WTC11 (cell line): ENCODE measurements around the gene OSBPL10. TPM values are rescaled to one million over a fixed set of nuclear protein-coding genes. Genes with fewer than 3 reads are reported as not detected.

Source experiments
- ATAC-seq: fragments of 200-7000 bp; cut with Tn5 transposase; 2 replicates; pipeline ENCODE4 v1.10.0; 2021; ENCODE audit warnings: mild to moderate bottlenecking, moderate library complexity
- CTCF ChIA-PET: fragments of 300-600 bp; sonication (Branson Sonifier 250); formaldehyde crosslinking; loops from one replicate; lab custom pipeline; 2021; ENCODE audit warnings: antibody characterized with exemption; lab: Charles Lee
- POLR2A ChIA-PET: fragments of 350-600 bp; sonication (Branson Sonifier 250); formaldehyde crosslinking; loops from one replicate; lab custom pipeline; 2021; ENCODE audit warnings: antibody characterized with exemption; lab: Charles Lee
- DNase-seq: peaks from one replicate; pipeline ENCODE4 v3.0.0; 2021; ENCODE audit warnings: low spot score
- H3K27ac Mint-ChIP-seq: 2 replicates; pipeline ENCODE4 v1.8.0; 2021; ENCODE audit warnings: mixed read lengths
- H3K27me3 Mint-ChIP-seq: 2 replicates; pipeline ENCODE4 v1.8.0; 2021; ENCODE audit warnings: low read depth, mild to moderate bottlenecking, moderate library complexity, mixed read lengths
- H3K36me3 Mint-ChIP-seq: 2 replicates; pipeline ENCODE4 v1.8.0; 2021; ENCODE audit warnings: mixed read lengths
- H3K4me1 Mint-ChIP-seq: 2 replicates; pipeline ENCODE4 v1.8.0; 2022; ENCODE audit warnings: mixed read lengths
- H3K4me3 Mint-ChIP-seq: 2 replicates; pipeline ENCODE4 v1.8.0; 2021; ENCODE audit warnings: mild to moderate bottlenecking, moderate library complexity, mixed read lengths
- H3K9me3 Mint-ChIP-seq: 2 replicates; pipeline ENCODE4 v1.8.0; 2021; ENCODE audit warnings: mixed read lengths
- AFF4 ChIP-seq: sonication (generic); formaldehyde crosslinking; IDR thresholded peaks from 2 replicates; pipeline ENCODE4 v1.8.1; 2023; ENCODE audit warnings: mild to moderate bottlenecking, missing genetic modification reagents, borderline replicate concordance
- CREB1 ChIP-seq: sonication (generic); formaldehyde crosslinking; IDR thresholded peaks from 2 replicates; pipeline ENCODE4 v1.8.0; 2023; ENCODE audit warnings: mild to moderate bottlenecking, missing genetic modification reagents
- ELF4 ChIP-seq: sonication (generic); formaldehyde crosslinking; IDR thresholded peaks from 2 replicates; pipeline ENCODE4 v1.8.1; 2022; ENCODE audit warnings: low read depth, mild to moderate bottlenecking, moderate library complexity, missing genetic modification reagents
- ETV6 ChIP-seq: sonication (generic); formaldehyde crosslinking; IDR thresholded peaks from 2 replicates; pipeline ENCODE4 v1.8.1; 2022; ENCODE audit warnings: mild to moderate bottlenecking, missing genetic modification reagents
- FOXK1 ChIP-seq: sonication (generic); formaldehyde crosslinking; IDR thresholded peaks from 2 replicates; pipeline ENCODE4 v1.8.0; 2022; ENCODE audit warnings: mild to moderate bottlenecking, moderate library complexity, missing genetic modification reagents
- HMGA2 ChIP-seq: fragments of 250-450 bp; sonication (Bioruptor Pico); IDR thresholded peaks from 2 replicates; pipeline ENCODE4 v1.4.0; 2021; ENCODE audit warnings: mild to moderate bottlenecking, moderate library complexity
- IRF1 ChIP-seq: sonication (generic); formaldehyde crosslinking; IDR thresholded peaks from 2 replicates; pipeline ENCODE4 v1.8.0; 2023; ENCODE audit warnings: missing genetic modification reagents
- IRF2 ChIP-seq: sonication (generic); formaldehyde crosslinking; IDR thresholded peaks from 2 replicates; pipeline ENCODE4 v1.8.0; 2022; ENCODE audit warnings: low read depth, missing genetic modification reagents, borderline replicate concordance
- MAX ChIP-seq: sonication (generic); formaldehyde crosslinking; IDR thresholded peaks from 2 replicates; pipeline ENCODE4 v1.8.0; 2022; ENCODE audit warnings: mild to moderate bottlenecking, missing genetic modification reagents
- MLX ChIP-seq: sonication (generic); formaldehyde crosslinking; IDR thresholded peaks from 2 replicates; pipeline ENCODE4 v1.8.1; 2023; ENCODE audit warnings: mild to moderate bottlenecking, missing genetic modification reagents, moderate library complexity
- NFATC4 ChIP-seq: fragments of 250-450 bp; sonication (Bioruptor Pico); IDR thresholded peaks from 2 replicates; pipeline ENCODE4 v1.9.0; 2021; ENCODE audit warnings: mild to moderate bottlenecking
- NFE2L1 ChIP-seq: sonication (generic); formaldehyde crosslinking; IDR thresholded peaks from 2 replicates; pipeline ENCODE4 v1.8.1; 2023; ENCODE audit warnings: missing genetic modification reagents
- NFYB ChIP-seq: sonication (generic); formaldehyde crosslinking; conservative IDR thresholded peaks from 2 replicates; pipeline ENCODE4 v1.8.0; 2022; ENCODE audit warnings: low read depth, missing genetic modification reagents
- OVOL2 ChIP-seq: fragments of 250-450 bp; sonication (Bioruptor Pico); IDR thresholded peaks from 2 replicates; pipeline ENCODE4 v1.9.0; 2021; ENCODE audit warnings: mild to moderate bottlenecking, borderline replicate concordance
- PREB ChIP-seq: sonication (generic); formaldehyde crosslinking; IDR thresholded peaks from 2 replicates; pipeline ENCODE4 v1.8.1; 2022; ENCODE audit warnings: mild to moderate bottlenecking, missing genetic modification reagents, moderate library complexity, borderline replicate concordance
- RELA ChIP-seq: sonication (generic); formaldehyde crosslinking; IDR thresholded peaks from 2 replicates; pipeline ENCODE4 v1.8.1; 2022; ENCODE audit warnings: missing genetic modification reagents, mild to moderate bottlenecking, borderline replicate concordance
- RORB ChIP-seq: fragments of 250-450 bp; sonication (Bioruptor Pico); IDR thresholded peaks from 2 replicates; pipeline ENCODE4 v1.9.0; 2021; ENCODE audit warnings: mild to moderate bottlenecking
- SMAD3 ChIP-seq: sonication (generic); formaldehyde crosslinking; IDR thresholded peaks from 2 replicates; pipeline ENCODE4 v1.8.0; 2022; ENCODE audit warnings: missing genetic modification reagents, mild to moderate bottlenecking, borderline replicate concordance
- ZNF219 ChIP-seq: sonication (generic); formaldehyde crosslinking; IDR thresholded peaks from 2 replicates; pipeline ENCODE4 v1.8.0; 2023; ENCODE audit warnings: missing genetic modification reagents, mild to moderate bottlenecking, borderline replicate concordance
- total RNA-seq: library from RNA; stranded (reverse); gene quantifications from 3 replicates; pipeline ENCODE4 v1.2.3, GENCODE V29; 2021
- TF ChIP-seq, protein P1 (sequence below): sonication (generic); formaldehyde crosslinking; IDR thresholded peaks from 2 replicates; pipeline ENCODE4 v1.8.1; 2023; ENCODE audit warnings: mild to moderate bottlenecking, missing genetic modification reagents

OSBPL10 gene
- total RNA-seq, 1 experiment from 2014 or later = 84.1 TPM

DNA sequence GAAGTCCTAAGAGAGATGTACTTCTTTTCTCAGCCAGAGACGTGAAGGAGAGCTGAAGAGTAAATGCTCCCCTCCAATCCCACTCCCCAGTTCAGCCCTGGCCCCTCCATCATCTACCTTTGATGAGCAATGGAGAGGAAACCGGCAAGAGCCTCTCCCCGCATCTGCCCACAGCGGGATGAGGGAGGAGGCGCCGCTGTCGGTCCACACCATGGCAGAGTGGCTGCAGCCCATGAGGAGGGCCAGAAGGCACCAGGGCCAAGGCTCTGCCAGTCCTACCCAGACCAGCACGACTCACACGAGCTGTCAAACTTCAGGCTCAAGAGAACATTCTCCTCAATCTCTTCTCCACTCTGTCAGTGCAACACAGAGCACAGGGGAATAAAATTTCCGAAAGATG is 129.8 kb downstream of the OSBPL10 start (continued):
- TF ChIP-seq, protein P1, sequence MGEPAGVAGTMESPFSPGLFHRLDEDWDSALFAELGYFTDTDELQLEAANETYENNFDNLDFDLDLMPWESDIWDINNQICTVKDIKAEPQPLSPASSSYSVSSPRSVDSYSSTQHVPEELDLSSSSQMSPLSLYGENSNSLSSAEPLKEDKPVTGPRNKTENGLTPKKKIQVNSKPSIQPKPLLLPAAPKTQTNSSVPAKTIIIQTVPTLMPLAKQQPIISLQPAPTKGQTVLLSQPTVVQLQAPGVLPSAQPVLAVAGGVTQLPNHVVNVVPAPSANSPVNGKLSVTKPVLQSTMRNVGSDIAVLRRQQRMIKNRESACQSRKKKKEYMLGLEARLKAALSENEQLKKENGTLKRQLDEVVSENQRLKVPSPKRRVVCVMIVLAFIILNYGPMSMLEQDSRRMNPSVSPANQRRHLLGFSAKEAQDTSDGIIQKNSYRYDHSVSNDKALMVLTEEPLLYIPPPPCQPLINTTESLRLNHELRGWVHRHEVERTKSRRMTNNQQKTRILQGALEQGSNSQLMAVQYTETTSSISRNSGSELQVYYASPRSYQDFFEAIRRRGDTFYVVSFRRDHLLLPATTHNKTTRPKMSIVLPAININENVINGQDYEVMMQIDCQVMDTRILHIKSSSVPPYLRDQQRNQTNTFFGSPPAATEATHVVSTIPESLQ (CRISPR knock-in tag) = no peak
- TF ChIP-seq, all 79 proteins: peak for 0

GRCh38 chr3:31848911-31849310 is 132.2 kb downstream of the OSBPL10 start:
- no peak for TF ChIP-seq RORB (CRISPR knock-in tag)
- TF ChIP-seq ZNF219 = no peak
- TF ChIP-seq ETV6 (CRISPR knock-in tag) = no peak
- no peak for TF ChIP-seq IRF1 (CRISPR knock-in tag)
- no peak for TF ChIP-seq NFYB (CRISPR knock-in tag)
- TF ChIP-seq CREB1 (CRISPR knock-in tag) = no peak
- no peak for TF ChIP-seq RELA (CRISPR knock-in tag)
- no peak for TF ChIP-seq NFATC4 (CRISPR knock-in tag)
- TF ChIP-seq FOXK1 (CRISPR knock-in tag) = no peak
- no peak for TF ChIP-seq IRF2 (CRISPR knock-in tag)
- TF ChIP-seq AFF4 (CRISPR knock-in tag) = no peak
- no peak for TF ChIP-seq MLX
- no peak for TF ChIP-seq SMAD3 (CRISPR knock-in tag)
- TF ChIP-seq HMGA2 (CRISPR knock-in tag) = no peak
- no peak for TF ChIP-seq OVOL2 (CRISPR knock-in tag)
- no peak for TF ChIP-seq ELF4 (CRISPR knock-in tag)
- TF ChIP-seq NFE2L1 = no peak
- no peak for TF ChIP-seq PREB
- TF ChIP-seq MAX = no peak
- peaks cover 10% of the 10 kb centered on the region for H3K36me3 Mint-ChIP-seq
- H3K9me3 Mint-ChIP-seq = no peaks in the 10 kb centered on the region
- H3K27ac Mint-ChIP-seq = peak overlapping the region; percentile 31; the same call in 1 of the 2 replicates
- no peak overlapping the region for H3K4me3 Mint-ChIP-seq
- DNase-seq (no peak), ATAC-seq (no peak)
- ChIA-PET POLR2A (no interaction called here), CTCF (no interaction called here)
- no peaks in the 10 kb centered on the region for H3K27me3 Mint-ChIP-seq
- peaks cover 49% of the 10 kb centered on the region for H3K4me1 Mint-ChIP-seq
